ENCODE measurements around the gene SNRNP70. TPM values are rescaled to one million over a fixed set of nuclear protein-coding genes. Genes with fewer than 3 reads are reported as not detected.

SNRNP70 gene
- polyA plus RNA-seq, 1 donor (not counting 4 experiments of a cell fraction or from before 2014, with no cell fraction given) = 149 TPM

GRCh38 chr19:49155820-49156346 lies 70.6 kb downstream of the SNRNP70 start:
- peaks cover 12% of the 10 kb centered on the region for H3K4me1 ChIP-seq (ENCODE audit: control insufficient read depth, extremely low read depth, insufficient read depth, low read length)

DNA sequence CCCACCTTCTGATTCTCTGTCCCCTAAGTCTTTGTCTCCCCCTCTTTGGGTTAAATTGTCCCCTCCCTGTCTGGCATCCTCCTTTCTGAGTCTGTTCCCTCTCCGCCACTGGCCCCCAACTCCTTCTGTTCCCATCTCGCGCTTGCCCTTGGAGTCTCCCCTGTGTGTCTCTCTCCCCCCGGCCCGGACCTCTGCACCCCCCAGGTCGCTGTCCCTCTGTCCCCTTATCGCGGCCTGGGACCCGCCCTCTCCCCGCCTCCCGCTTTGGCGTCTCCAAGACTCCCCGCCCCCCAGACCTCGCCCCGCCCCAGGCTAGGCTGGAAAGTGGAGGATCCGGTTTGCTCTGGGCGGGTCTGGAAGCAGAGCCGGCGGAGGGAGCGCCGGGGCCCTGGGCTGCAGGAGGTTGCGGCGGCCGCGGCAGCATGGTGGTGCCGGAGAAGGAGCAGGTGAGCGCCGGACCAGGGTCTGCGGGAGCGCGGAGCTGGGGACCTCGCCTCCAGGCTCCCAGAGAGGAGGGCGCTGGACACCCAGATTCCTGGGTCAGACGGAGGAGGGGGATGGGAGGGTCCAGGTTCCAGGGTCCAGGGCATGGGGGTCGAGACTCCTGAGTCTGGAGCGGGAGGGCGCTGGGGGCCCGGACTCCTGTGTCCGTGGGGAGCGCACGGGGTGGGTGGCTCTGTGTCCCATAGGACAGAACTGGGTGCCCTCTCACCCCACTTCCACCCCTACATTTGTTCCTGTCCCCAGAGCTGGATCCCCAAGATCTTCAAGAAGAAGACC lies 72.4 kb downstream of the SNRNP70 start, which contains the start of gene TRPM4:
TSS of gene TRPM4 (plus strand) at position 348 of the 780 bp plus-strand sequence. CDS start at position 423, 75 bp downstream.
- TF ChIP-seq CTCF (optimal IDR thresholded peaks at IDR 0.05 in 1 of 3, IDR thresholded peaks at IDR 0.05 in 1 of 3, conservative IDR thresholded peaks at IDR 0.05 in 1 of 3; ENCODE audit: extremely low read depth in 1 of 3, insufficient read depth in 2 of 3, low read length in 3 of 3) (no peak), EZH2 (IDR thresholded peaks at IDR 0.05; ENCODE audit: low read length) (no peak)
- peaks cover 4 to 5% of the 10 kb centered on the region in 2 experiments for H3K36me3 ChIP-seq (ENCODE audit: control insufficient read depth in 2 of 2, extremely low read depth in 1 of 2, insufficient read depth in 2 of 2, low read length in 2 of 2)
- H3K4me1 ChIP-seq (ENCODE audit: control insufficient read depth, extremely low read depth, insufficient read depth, low read length) = peaks cover 6% of the 10 kb centered on the region
- dilution Hi-C loops (cut with MboI; ENCODE audit: extremely low pct_ligation_motif_present, low sequenced_read_pairs) = no loop called here
- FAIRE-seq (no peak), DNase-seq (ENCODE audit: low read depth, low spot score) (no peak)
- no peaks in the 10 kb centered on the region for H3K9me1 ChIP-seq (ENCODE audit: control insufficient read depth, extremely low read depth, insufficient read depth, low read length)
- H3K27me3 ChIP-seq (ENCODE audit: control insufficient read depth, extremely low read depth, insufficient read depth, low read length) = no peaks in the 10 kb centered on the region
- peak within 1 kb of the TSS; percentile 100 for H3K4me2 ChIP-seq (ENCODE audit: control insufficient read depth, extremely low read depth, insufficient read depth, low read depth, low read length)
- H3K27ac ChIP-seq (ENCODE audit: control insufficient read depth, insufficient read depth, low read length) = peak within 1 kb of the TSS; percentile 66
- peaks cover 7% of the 10 kb centered on the region for H3K79me2 ChIP-seq (ENCODE audit: control insufficient read depth, insufficient read depth, low read length)
- H3K4me3 ChIP-seq (ENCODE audit: control insufficient read depth in 2 of 3, extremely low read depth in 1 of 3, insufficient read depth in 2 of 3, low read depth in 1 of 3, low read length in 3 of 3) = peak within 1 kb of the TSS; percentile 80 to 94 (median 92)
- no peaks in the 10 kb centered on the region for H4K20me1 ChIP-seq (ENCODE audit: control insufficient read depth, extremely low read depth, insufficient read depth, low read length)
- H3K9me3 ChIP-seq (ENCODE audit: control insufficient read depth, low read depth, low read length) = no peaks in the 10 kb centered on the region
- peak within 1 kb of the TSS; percentile 85 for H3K9ac ChIP-seq (ENCODE audit: control insufficient read depth, extremely low read depth, insufficient read depth, low read length)
- H2AFZ ChIP-seq (ENCODE audit: control insufficient read depth, low read length) = peak within 1 kb of the TSS; percentile 59

More at GRCh38 chr19:49155820-49156346, 70.6 kb downstream of the SNRNP70 start:
- no peak for DNase-seq (ENCODE audit: low read depth, low spot score)
- Histone ChIP-seq H3K9me3 (ENCODE audit: control insufficient read depth, low read depth, low read length) (no peaks in the 10 kb centered on the region), H3K9me1 (ENCODE audit: control insufficient read depth, extremely low read depth, insufficient read depth, low read length) (no peaks in the 10 kb centered on the region), H2AFZ (ENCODE audit: control insufficient read depth, low read length) (no peak overlapping the region), H3K4me3 (ENCODE audit: control insufficient read depth in 2 of 3, extremely low read depth in 1 of 3, insufficient read depth in 2 of 3, low read depth in 1 of 3, low read length in 3 of 3) (no peak overlapping the region), H3K27ac (ENCODE audit: control insufficient read depth, insufficient read depth, low read length) (no peak overlapping the region), H3K4me2 (ENCODE audit: control insufficient read depth, extremely low read depth, insufficient read depth, low read depth, low read length) (no peak overlapping the region), H4K20me1 (ENCODE audit: control insufficient read depth, extremely low read depth, insufficient read depth, low read length) (no peaks in the 10 kb centered on the region), H3K79me2 (ENCODE audit: control insufficient read depth, insufficient read depth, low read length) (peaks cover 7% of the 10 kb centered on the region), H3K9ac (ENCODE audit: control insufficient read depth, extremely low read depth, insufficient read depth, low read length) (no peak overlapping the region), H3K36me3 (ENCODE audit: control insufficient read depth in 2 of 2, extremely low read depth in 1 of 2, insufficient read depth in 2 of 2, low read length in 2 of 2) (peaks cover 4 to 5% of the 10 kb centered on the region in 2 experiments), H3K27me3 (ENCODE audit: control insufficient read depth, extremely low read depth, insufficient read depth, low read length) (no peaks in the 10 kb centered on the region)
- dilution Hi-C loops (cut with MboI; ENCODE audit: extremely low pct_ligation_motif_present, low sequenced_read_pairs) = no loop called here
- TF ChIP-seq EZH2 (IDR thresholded peaks at IDR 0.05; ENCODE audit: low read length) (no peak), CTCF (optimal IDR thresholded peaks at IDR 0.05 in 1 of 3, IDR thresholded peaks at IDR 0.05 in 1 of 3, conservative IDR thresholded peaks at IDR 0.05 in 1 of 3; ENCODE audit: extremely low read depth in 1 of 3, insufficient read depth in 2 of 3, low read length in 3 of 3) (no peak)
- FAIRE-seq = no peak

Small RNA genes within 50 kb of the gene (small RNA-seq; reads per million reads assigned to genes)
- gene RN7SL708P (ENCODE audit: insufficient read length in 3 of 3, low read depth in 3 of 3, low replicate concordance in 1 of 3) = 0 reads per million in 3 experiments

Other genes with a start within 250 kb of the SNRNP70 start
- gene HSD17B14, start 249.0 kb upstream of the SNRNP70 start, polyA plus RNA-seq = 0.92 to 1.2 TPM (median 1.0 TPM) in 3 replicates
- 1.2 to 2.2 TPM (median 1.8 TPM) in 3 replicates for gene PLEKHA4, start 216.8 kb upstream of the SNRNP70 start, polyA plus RNA-seq
- 23.6 to 36.6 TPM (median 32.5 TPM) in 3 replicates for gene PPP1R15A, start 213.0 kb upstream of the SNRNP70 start, polyA plus RNA-seq
- gene TULP2, start 186.7 kb upstream of the SNRNP70 start, polyA plus RNA-seq = not detected in 3 replicates
- gene NUCB1, start 185.1 kb upstream of the SNRNP70 start, polyA plus RNA-seq = 44.3 to 65.1 TPM (median 59.2 TPM) in 3 replicates
- gene DHDH, start 151.8 kb upstream of the SNRNP70 start, polyA plus RNA-seq = 0.45 to 1.8 TPM (median 0.52 TPM) in 3 replicates
- 75.3 to 139 TPM (median 113 TPM) in 3 replicates for gene BAX, start 130.6 kb upstream of the SNRNP70 start, polyA plus RNA-seq
- gene FTL, start 120.1 kb upstream of the SNRNP70 start, polyA plus RNA-seq = 805 to 2,115 TPM (median 838 TPM) in 3 replicates
- 46.5 to 61.9 TPM (median 58.6 TPM) in 3 replicates for gene GYS1, start 92.1 kb upstream of the SNRNP70 start, polyA plus RNA-seq
- gene RUVBL2, start 91.6 kb upstream of the SNRNP70 start, polyA plus RNA-seq = 126 to 162 TPM (median 141 TPM) in 3 replicates
- gene LHB, start 68.4 kb upstream of the SNRNP70 start, polyA plus RNA-seq = 0.33 to 0.44 TPM in 2 of 3 replicates, not detected in the other
- not detected in 3 replicates for gene CGB3, start 61.1 kb upstream of the SNRNP70 start, polyA plus RNA-seq
- gene CGB2, start 53.6 kb upstream of the SNRNP70 start, polyA plus RNA-seq = not detected in 3 replicates
- gene CGB1, start 48.6 kb upstream of the SNRNP70 start, polyA plus RNA-seq = not detected in 3 replicates
- 0.20 to 0.24 TPM (median 0.21 TPM) in 3 replicates for gene CGB5, start 41.6 kb upstream of the SNRNP70 start, polyA plus RNA-seq
- not detected in 3 replicates for gene CGB8, start 36.3 kb upstream of the SNRNP70 start, polyA plus RNA-seq
- gene CGB7, start 27.7 kb upstream of the SNRNP70 start, polyA plus RNA-seq = 0.92 to 4.1 TPM (median 1.2 TPM) in 3 replicates
- 5.5 to 14.4 TPM (median 8.3 TPM) in 3 replicates for gene NTF4, start 20.6 kb upstream of the SNRNP70 start, polyA plus RNA-seq
- gene KCNA7, start 12.8 kb upstream of the SNRNP70 start, polyA plus RNA-seq = not detected in 3 replicates
- 1.6 to 2.8 TPM (median 1.7 TPM) in 3 replicates for gene LIN7B, start 28.9 kb downstream of the SNRNP70 start, polyA plus RNA-seq
- 0.54 to 0.98 TPM (median 0.71 TPM) in 3 replicates for gene C19orf73, start 33.7 kb downstream of the SNRNP70 start, polyA plus RNA-seq
- 3.0 to 3.4 TPM (median 3.1 TPM) in 3 replicates for gene PPFIA3, start 34.1 kb downstream of the SNRNP70 start, polyA plus RNA-seq
- 0.03 to 0.08 TPM in 2 of 3 replicates, not detected in the other for gene HRC, start 69.9 kb downstream of the SNRNP70 start, polyA plus RNA-seq
- gene TRPM4, start 72.3 kb downstream of the SNRNP70 start, polyA plus RNA-seq = 16.1 to 23.3 TPM (median 16.1 TPM) in 3 replicates
- 0.04 TPM in 1 of 3 replicates, not detected in the others for gene SLC6A16, start 239.7 kb downstream of the SNRNP70 start, polyA plus RNA-seq
- not detected in 3 replicates for gene CD37, start 250.0 kb downstream of the SNRNP70 start, polyA plus RNA-seq

Measured in keratinocyte (primary cell).